ENCODE results near the gene POLR1A. TPM values are rescaled to one million over a fixed set of nuclear protein-coding genes. Genes with fewer than 3 reads are reported as not detected.

POLR1A gene
- total and polyA plus RNA-seq, 4 experiments from 2014 or later = 0.87 to 25.8 (median 13.5) TPM

DNA sequence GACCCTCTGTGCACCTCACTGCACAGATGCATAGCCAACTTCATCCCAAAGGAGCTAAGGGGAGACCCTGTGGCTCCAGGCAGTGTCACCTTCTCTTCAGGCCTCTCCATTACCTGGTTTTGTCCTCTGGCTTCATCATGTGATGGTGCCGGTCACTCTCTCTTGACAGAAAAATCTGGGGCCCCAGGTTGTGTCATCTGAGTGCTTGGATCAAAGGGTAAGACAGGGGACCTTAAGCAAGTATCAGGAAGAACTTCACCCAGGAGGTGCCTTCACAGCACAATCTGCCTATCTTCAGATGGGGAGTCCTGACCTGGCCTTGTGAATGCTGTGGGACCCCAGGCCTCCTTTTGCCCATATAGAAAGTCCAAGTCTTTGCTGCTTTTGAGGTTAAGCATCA lies 104.4 kb downstream of the POLR1A start:
- H3K27me3 Mint-ChIP-seq = no peaks in the 10 kb centered on the region
- H3K36me3 Mint-ChIP-seq = no peaks in the 10 kb centered on the region
- Histone ChIP-seq H3K4me1 (ENCODE audit: insufficient read depth, low read length) (peaks cover 44% of the 10 kb centered on the region), H3K4me3 (ENCODE audit: low read length in 2 of 2) (no peak overlapping the region), H3K27me3 (ENCODE audit: insufficient read depth, low read length) (no peaks in the 10 kb centered on the region), H3K36me3 (ENCODE audit: insufficient read depth, low read length) (no peaks in the 10 kb centered on the region), H3K27ac (ENCODE audit: low read depth, low read length) (no peak overlapping the region), H3K9me3 (ENCODE audit: control insufficient read depth in 1 of 2, low read length in 2 of 2) (no peaks in the 10 kb centered on the region)
- peaks cover 19 to 48% (median 27%) of the 10 kb centered on the region in 4 donors for H3K4me1 Mint-ChIP-seq
- intact Hi-C loops (cut with micrococcal nuclease) = no loop called here
- H3K4me3 Mint-ChIP-seq = peak overlapping the region in 2 of 8 donors; percentile 35 to 69
- H3K9me3 Mint-ChIP-seq = peaks cover 0 to 12% (median 4%) of the 10 kb centered on the region in 8 donors
- POLR2A ChIA-PET (ENCODE audit: partially characterized antibody) = no interaction called here
- CTCF ChIA-PET (ENCODE audit: partially characterized antibody) = interaction anchor here (1.1 kb wide), 1 partner anchor 78 kb away, joined by 4 read pairs; no protein-coding TSS in a partner anchor
- H3K27ac Mint-ChIP-seq = peak overlapping the region in 3 of 7 donors; percentile 18 to 55 (median 42)
- DNase-seq = no peak

- H3K4me3 Mint-ChIP-seq = peak overlapping the region in 5 of 8 donors; percentile 2 to 69 (median 16)
- Histone ChIP-seq H3K4me1 (ENCODE audit: insufficient read depth, low read length) (peaks cover 48% of the 10 kb centered on the region), H3K27me3 (ENCODE audit: insufficient read depth, low read length) (no peaks in the 10 kb centered on the region), H3K9me3 (ENCODE audit: control insufficient read depth in 1 of 2, low read length in 2 of 2) (no peaks in the 10 kb centered on the region), H3K36me3 (ENCODE audit: insufficient read depth, low read length) (no peaks in the 10 kb centered on the region), H3K4me3 (ENCODE audit: low read length in 2 of 2) (no peak overlapping the region), H3K27ac (ENCODE audit: low read depth, low read length) (no peak overlapping the region)
- peak overlapping the region in 6 of 7 donors; percentile 34 to 90 (median 65) for H3K27ac Mint-ChIP-seq
- no peaks in the 10 kb centered on the region for H3K27me3 Mint-ChIP-seq
- H3K4me1 Mint-ChIP-seq = peaks cover 19 to 48% (median 27%) of the 10 kb centered on the region in 4 donors
- intact Hi-C loops (cut with micrococcal nuclease) = no loop called here
- peaks cover 0 to 8% (median 3%) of the 10 kb centered on the region in 8 donors for H3K9me3 Mint-ChIP-seq
- ChIA-PET POLR2A (ENCODE audit: partially characterized antibody) (interaction anchor here (2.5 kb wide), 1 partner anchor 34 kb away, joined by 15 read pairs; no protein-coding TSS in a partner anchor), CTCF (ENCODE audit: partially characterized antibody) (interaction anchor here (1.1 to 2.0 kb wide), 3 partner anchors 35 to 112 kb away, joined by 4 to 11 read pairs (median 7); partner anchors contain the start of gene ST3GAL5)
- DNase-seq = no peak
- no peaks in the 10 kb centered on the region for H3K36me3 Mint-ChIP-seq
Measured at GRCh38 chr2:86000938-86001312, 104.8 kb downstream of the POLR1A start.

GRCh38 chr2:86000131-86000937 lies 105.4 kb downstream of the POLR1A start:
- Mint-ChIP-seq H3K4me3 (peak overlapping the region in 6 of 8 donors; percentile 2 to 74 (median 13)), H3K4me1 (peaks cover 19 to 50% (median 28%) of the 10 kb centered on the region in 4 donors), H3K36me3 (no peaks in the 10 kb centered on the region), H3K27ac (peak overlapping the region; percentile 6 to 95 (median 82)), H3K27me3 (no peaks in the 10 kb centered on the region), H3K9me3 (peaks cover 0 to 8% (median 1%) of the 10 kb centered on the region in 8 donors)
- no peak overlapping the region for H3K27ac ChIP-seq (ENCODE audit: low read depth, low read length)
- POLR2A ChIA-PET (ENCODE audit: partially characterized antibody) = interaction anchor here (1.0 to 2.5 kb wide), 4 partner anchors 12 to 111 kb away, joined by 4 to 15 read pairs (median 5); partner anchors contain the start of gene ST3GAL5
- no peak for DNase-seq
- no peak overlapping the region for H3K4me3 ChIP-seq (ENCODE audit: low read length in 2 of 2)
- intact Hi-C loops (cut with micrococcal nuclease) = no loop called here
- H3K36me3 ChIP-seq (ENCODE audit: insufficient read depth, low read length) = no peaks in the 10 kb centered on the region
- H3K4me1 ChIP-seq (ENCODE audit: insufficient read depth, low read length) = peaks cover 54% of the 10 kb centered on the region
- no peaks in the 10 kb centered on the region for H3K27me3 ChIP-seq (ENCODE audit: insufficient read depth, low read length)
- H3K9me3 ChIP-seq (ENCODE audit: control insufficient read depth in 1 of 2, low read length in 2 of 2) = no peaks in the 10 kb centered on the region
- CTCF ChIA-PET (ENCODE audit: partially characterized antibody) = interaction anchor here (1.1 to 2.0 kb wide), 7 partner anchors 18 to 173 kb away, joined by 3 to 11 read pairs (median 4); partner anchors contain the start of gene ST3GAL5

DNA sequence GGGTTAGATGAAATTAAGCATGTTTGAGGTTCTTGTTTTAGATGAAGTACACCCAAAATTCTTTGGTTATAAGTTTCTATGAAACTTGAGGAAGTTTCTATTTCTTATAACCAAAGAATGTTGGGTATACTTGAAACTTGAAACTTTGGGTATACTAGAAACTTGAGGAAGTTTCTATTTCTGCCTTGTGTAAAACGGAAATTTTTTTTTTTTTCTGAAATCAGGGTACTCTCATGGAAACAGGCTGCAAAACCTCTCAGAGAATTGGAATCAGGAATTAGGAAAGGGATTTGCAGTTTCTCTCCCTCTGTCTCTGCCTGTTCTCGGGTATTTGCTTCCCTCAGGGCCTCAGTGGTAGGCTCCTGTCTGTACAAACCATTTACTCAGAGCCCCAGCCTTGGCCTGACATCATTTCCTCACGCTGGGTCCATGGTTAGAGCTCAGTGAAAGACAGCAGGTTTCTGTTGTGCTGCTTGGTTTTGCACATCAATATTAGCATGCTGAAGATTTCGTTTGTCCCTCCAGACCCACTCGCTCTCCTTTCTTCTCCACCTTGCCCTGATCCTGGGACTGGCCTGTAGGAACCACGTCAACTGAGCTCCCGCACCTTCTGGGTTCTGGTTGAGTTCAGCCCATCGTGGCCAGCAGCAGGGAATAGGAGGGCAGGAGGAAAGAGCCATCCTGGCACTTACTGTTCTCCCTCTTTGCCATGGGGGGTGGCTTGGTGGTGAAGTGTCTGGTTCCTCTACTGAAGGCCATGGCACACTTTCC lies 106.4 kb downstream of the POLR1A start:
- Mint-ChIP-seq H3K36me3 (no peaks in the 10 kb centered on the region), H3K4me1 (peaks cover 20 to 61% (median 37%) of the 10 kb centered on the region in 4 donors), H3K9me3 (peaks cover 0 to 3% (median 0%) of the 10 kb centered on the region in 8 donors), H3K27me3 (no peaks in the 10 kb centered on the region), H3K4me3 (peak overlapping the region in 7 of 8 donors; percentile 54 to 71 (median 63)), H3K27ac (peak overlapping the region; percentile 42 to 95 (median 88))
- peak; percentile 29 to 46 (median 38) for DNase-seq
- CTCF ChIA-PET (ENCODE audit: partially characterized antibody) = interaction anchor here (0.6 to 2.0 kb wide), 8 partner anchors 14 to 172 kb away, joined by 3 to 11 read pairs (median 4); partner anchors contain the start of gene ST3GAL5
- Histone ChIP-seq H3K4me1 (ENCODE audit: insufficient read depth, low read length) (peaks cover 65% of the 10 kb centered on the region), H3K27me3 (ENCODE audit: insufficient read depth, low read length) (no peaks in the 10 kb centered on the region), H3K36me3 (ENCODE audit: insufficient read depth, low read length) (no peaks in the 10 kb centered on the region), H3K9me3 (ENCODE audit: control insufficient read depth in 1 of 2, low read length in 2 of 2) (no peaks in the 10 kb centered on the region), H3K4me3 (ENCODE audit: low read length in 2 of 2) (peak overlapping the region in 1 of 2 donors; percentile 8), H3K27ac (ENCODE audit: low read depth, low read length) (peak overlapping the region; percentile 34)
- POLR2A ChIA-PET (ENCODE audit: partially characterized antibody) = interaction anchor here (1.0 to 2.5 kb wide), 5 partner anchors 11 to 110 kb away, joined by 3 to 15 read pairs (median 4); partner anchors contain the start of gene ST3GAL5
- intact Hi-C loops (cut with micrococcal nuclease) = loop anchor here (5.0 kb wide), 1 partner anchor 38 kb away; no protein-coding TSS in a partner anchor

DNA sequence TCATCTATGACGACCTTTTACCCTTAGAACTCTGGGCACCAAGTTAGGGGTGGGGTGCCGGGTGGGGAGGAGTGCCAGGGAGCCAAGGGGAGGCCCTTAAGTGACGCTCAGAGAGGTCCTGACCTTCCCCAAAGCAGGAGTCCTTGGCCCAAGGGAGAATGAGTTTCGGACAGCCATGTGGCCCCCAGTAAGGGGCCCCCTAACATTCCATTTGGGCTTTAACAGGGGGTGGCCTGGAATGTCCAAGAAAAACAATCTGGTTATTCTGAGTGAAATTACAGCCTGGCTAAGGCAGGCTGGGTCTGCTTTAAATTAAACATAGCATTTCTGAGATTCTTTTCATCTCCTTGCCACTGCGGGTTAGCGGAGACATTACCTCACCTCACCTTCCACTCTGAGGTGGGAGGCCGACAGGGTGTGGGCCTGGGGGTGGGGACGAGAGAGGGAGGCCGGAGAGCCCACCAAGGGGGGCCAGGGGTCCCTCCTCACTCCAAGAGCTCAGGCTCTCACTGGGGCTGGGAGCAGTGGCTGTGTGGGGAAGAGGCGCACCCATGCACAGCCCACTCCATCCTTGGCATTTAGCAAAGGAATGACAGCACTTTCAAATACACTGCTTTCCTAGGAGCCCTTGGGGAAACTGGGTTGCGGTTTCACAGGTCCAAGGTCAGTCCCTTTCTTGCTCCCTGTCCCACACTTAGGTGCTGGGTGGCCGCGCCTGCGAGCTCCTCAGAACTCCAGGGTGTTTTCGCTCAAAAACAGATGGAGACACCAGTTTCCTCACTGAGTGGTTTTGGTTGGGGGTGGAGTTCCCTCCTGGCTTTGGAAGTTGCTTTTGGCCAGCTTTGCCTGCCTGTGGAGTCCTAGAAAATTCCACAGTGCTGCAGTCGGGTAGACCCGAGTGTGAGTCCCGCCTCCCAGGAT lies 107.4 kb downstream of the POLR1A start:
- Histone ChIP-seq H3K9me3 (ENCODE audit: control insufficient read depth in 1 of 2, low read length in 2 of 2) (no peaks in the 10 kb centered on the region), H3K27ac (ENCODE audit: low read depth, low read length) (peak overlapping the region; percentile 34), H3K4me3 (ENCODE audit: low read length in 2 of 2) (no peak overlapping the region), H3K4me1 (ENCODE audit: insufficient read depth, low read length) (peaks cover 72% of the 10 kb centered on the region), H3K27me3 (ENCODE audit: insufficient read depth, low read length) (no peaks in the 10 kb centered on the region), H3K36me3 (ENCODE audit: insufficient read depth, low read length) (no peaks in the 10 kb centered on the region)
- CTCF ChIA-PET (ENCODE audit: partially characterized antibody) = interaction anchor here (1.4 to 1.6 kb wide), 2 partner anchors 36 to 81 kb away, joined by 3 read pairs; no protein-coding TSS in a partner anchor
- H3K27me3 Mint-ChIP-seq = no peaks in the 10 kb centered on the region
- H3K4me3 Mint-ChIP-seq = peak overlapping the region in 2 of 8 donors; percentile 20 to 67
- DNase-seq = no peak
- intact Hi-C loops (cut with micrococcal nuclease) = loop anchor here (5.0 kb wide), 1 partner anchor 39 kb away; no protein-coding TSS in a partner anchor
- H3K4me1 Mint-ChIP-seq = peaks cover 25 to 68% (median 43%) of the 10 kb centered on the region in 4 donors
- no peaks in the 10 kb centered on the region for H3K36me3 Mint-ChIP-seq
- POLR2A ChIA-PET (ENCODE audit: partially characterized antibody) = interaction anchor here (1.0 to 2.5 kb wide), 2 partner anchors 19 to 37 kb away, joined by 3 to 15 read pairs; no protein-coding TSS in a partner anchor
- H3K27ac Mint-ChIP-seq = peak overlapping the region in 6 of 7 donors; percentile 42 to 95 (median 84)
- peaks cover 0 to 3% (median 0%) of the 10 kb centered on the region in 8 donors for H3K9me3 Mint-ChIP-seq

Data from CD4-positive, alpha-beta memory T cell (primary cell).